ENCODE results near the gene ATP13A3.

DNA sequence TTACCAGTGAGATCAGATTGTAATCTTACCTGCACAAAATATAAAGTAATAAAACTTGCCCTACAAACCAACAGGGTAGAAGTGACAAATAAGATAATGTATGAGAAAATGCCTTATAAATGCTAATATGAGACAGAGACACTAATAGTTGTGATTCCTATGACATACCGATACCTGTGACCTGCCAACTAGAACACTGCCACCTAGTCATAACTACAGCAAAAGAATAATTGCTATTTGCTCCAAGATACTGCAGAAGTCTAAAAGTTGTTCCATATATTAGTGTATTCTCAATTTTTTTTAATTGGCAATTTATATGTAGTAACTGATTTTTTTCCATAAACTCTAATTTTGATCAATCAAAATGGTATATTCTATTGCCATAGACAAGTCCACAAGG, 62.4 kb downstream of the ATP13A3 start:
- TF ChIP-seq EZH2 (IDR thresholded peaks at IDR 0.05; ENCODE audit: borderline replicate concordance, low read length), result no peak
- TF ChIP-seq, protein P1, sequence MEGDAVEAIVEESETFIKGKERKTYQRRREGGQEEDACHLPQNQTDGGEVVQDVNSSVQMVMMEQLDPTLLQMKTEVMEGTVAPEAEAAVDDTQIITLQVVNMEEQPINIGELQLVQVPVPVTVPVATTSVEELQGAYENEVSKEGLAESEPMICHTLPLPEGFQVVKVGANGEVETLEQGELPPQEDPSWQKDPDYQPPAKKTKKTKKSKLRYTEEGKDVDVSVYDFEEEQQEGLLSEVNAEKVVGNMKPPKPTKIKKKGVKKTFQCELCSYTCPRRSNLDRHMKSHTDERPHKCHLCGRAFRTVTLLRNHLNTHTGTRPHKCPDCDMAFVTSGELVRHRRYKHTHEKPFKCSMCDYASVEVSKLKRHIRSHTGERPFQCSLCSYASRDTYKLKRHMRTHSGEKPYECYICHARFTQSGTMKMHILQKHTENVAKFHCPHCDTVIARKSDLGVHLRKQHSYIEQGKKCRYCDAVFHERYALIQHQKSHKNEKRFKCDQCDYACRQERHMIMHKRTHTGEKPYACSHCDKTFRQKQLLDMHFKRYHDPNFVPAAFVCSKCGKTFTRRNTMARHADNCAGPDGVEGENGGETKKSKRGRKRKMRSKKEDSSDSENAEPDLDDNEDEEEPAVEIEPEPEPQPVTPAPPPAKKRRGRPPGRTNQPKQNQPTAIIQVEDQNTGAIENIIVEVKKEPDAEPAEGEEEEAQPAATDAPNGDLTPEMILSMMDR (IDR thresholded peaks at IDR 0.05; ENCODE audit: low read length), result no peak; the same call in 1 of the 2 replicates
